HEK293 (cell line): ENCODE results near the gene NOA1.

Experiments
- HIC1 ChIP-seq: fragments of 450-650 bp; formaldehyde crosslinking; IDR thresholded peaks from 2 replicates; pipeline ENCODE4 v1.5.1; 2016; ENCODE audit warnings: missing biosample characterization, missing genetic modification characterization
- MYNN ChIP-seq: fragments of 450-650 bp; formaldehyde crosslinking; IDR thresholded peaks from 2 replicates; pipeline ENCODE4 v1.5.1; 2016; ENCODE audit warnings: missing biosample characterization, missing genetic modification characterization, borderline replicate concordance
- OVOL3 ChIP-seq: fragments of 450-650 bp; formaldehyde crosslinking; IDR thresholded peaks from 2 replicates; pipeline ENCODE4 v1.5.1; 2016; ENCODE audit warnings: missing biosample characterization, missing genetic modification characterization
- REST ChIP-seq: fragments of 450-650 bp; formaldehyde crosslinking; IDR thresholded peaks from 2 replicates; pipeline ENCODE4 v1.5.1; 2016; ENCODE audit warnings: missing biosample characterization, missing genetic modification characterization
- YY2 ChIP-seq: fragments of 450-650 bp; formaldehyde crosslinking; IDR thresholded peaks from 2 replicates; pipeline ENCODE4 v1.5.1; 2016; ENCODE audit warnings: missing biosample characterization, missing genetic modification characterization
- ZBTB11 ChIP-seq: fragments of 450-650 bp; formaldehyde crosslinking; conservative IDR thresholded peaks from 2 replicates; pipeline ENCODE4 v1.5.1; 2016; ENCODE audit warnings: low read depth, missing biosample characterization, missing genetic modification characterization
- ZFHX2 ChIP-seq: fragments of 450-650 bp; formaldehyde crosslinking; conservative IDR thresholded peaks from 2 replicates; pipeline ENCODE4 v1.5.1; 2016; ENCODE audit warnings: missing biosample characterization, missing genetic modification characterization
- ZNF175 ChIP-seq: fragments of 450-650 bp; formaldehyde crosslinking; IDR thresholded peaks from 2 replicates; pipeline ENCODE4 v1.5.1; 2016; ENCODE audit warnings: missing biosample characterization, missing genetic modification characterization
- ZNF18 ChIP-seq: fragments of 450-650 bp; formaldehyde crosslinking; IDR thresholded peaks from 2 replicates; pipeline ENCODE4 v1.5.1; 2016; ENCODE audit warnings: missing biosample characterization, missing genetic modification characterization
- ZNF19 ChIP-seq: fragments of 450-650 bp; formaldehyde crosslinking; IDR thresholded peaks from 2 replicates; pipeline ENCODE4; 2016; ENCODE audit warnings: missing biosample characterization, missing genetic modification characterization, low read depth
- ZNF202 ChIP-seq: fragments of 450-650 bp; formaldehyde crosslinking; IDR thresholded peaks from 2 replicates; pipeline ENCODE4 v1.5.1; 2016; ENCODE audit warnings: missing biosample characterization, missing genetic modification characterization, borderline replicate concordance
- ZNF221 ChIP-seq: fragments of 450-650 bp; formaldehyde crosslinking; IDR thresholded peaks from 2 replicates; pipeline ENCODE4 v1.5.1; 2017; ENCODE audit warnings: missing biosample characterization, missing genetic modification characterization, borderline replicate concordance
- ZNF280C ChIP-seq: fragments of 450-650 bp; formaldehyde crosslinking; IDR thresholded peaks from 2 replicates; pipeline ENCODE4 v1.5.1; 2016; ENCODE audit warnings: missing biosample characterization, missing genetic modification characterization
- ZNF391 ChIP-seq: fragments of 450-650 bp; formaldehyde crosslinking; IDR thresholded peaks from 2 replicates; pipeline ENCODE4 v1.5.1; 2016; ENCODE audit warnings: low read depth, missing biosample characterization, missing genetic modification characterization, borderline replicate concordance
- ZNF501 ChIP-seq: fragments of 450-650 bp; formaldehyde crosslinking; IDR thresholded peaks from 2 replicates; pipeline ENCODE4 v1.5.1; 2016; ENCODE audit warnings: missing biosample characterization, missing genetic modification characterization
- ZNF510 ChIP-seq: fragments of 450-650 bp; formaldehyde crosslinking; IDR thresholded peaks from 2 replicates; pipeline ENCODE4 v1.5.1; 2018; ENCODE audit warnings: mild to moderate bottlenecking, missing genetic modification characterization, missing biosample characterization; ENCODE audit not compliant: insufficient replicate concordance
- ZNF521 ChIP-seq: fragments of 450-650 bp; formaldehyde crosslinking; IDR thresholded peaks from 2 replicates; pipeline ENCODE4 v1.5.1; 2017; ENCODE audit warnings: missing biosample characterization, mild to moderate bottlenecking, missing genetic modification characterization
- ZNF530 ChIP-seq: fragments of 450-650 bp; formaldehyde crosslinking; IDR thresholded peaks from 2 replicates; pipeline ENCODE4 v1.5.1; 2016; ENCODE audit warnings: low read depth, missing biosample characterization, missing genetic modification characterization
- ZNF544 ChIP-seq: fragments of 450-650 bp; formaldehyde crosslinking; IDR thresholded peaks from 2 replicates; pipeline ENCODE4 v1.5.0; 2017; ENCODE audit warnings: missing biosample characterization, missing genetic modification characterization
- ZNF560 ChIP-seq: fragments of 450-650 bp; formaldehyde crosslinking; IDR thresholded peaks from 2 replicates; pipeline ENCODE4 v1.5.1; 2017; ENCODE audit warnings: missing biosample characterization, missing genetic modification characterization, borderline replicate concordance
- ZNF623 ChIP-seq: fragments of 450-650 bp; formaldehyde crosslinking; IDR thresholded peaks from 2 replicates; pipeline ENCODE4 v1.5.1; 2016; ENCODE audit warnings: missing biosample characterization, missing genetic modification characterization
- ZNF692 ChIP-seq: fragments of 450-650 bp; formaldehyde crosslinking; IDR thresholded peaks from 2 replicates; pipeline ENCODE4 v1.5.1; 2016; ENCODE audit warnings: missing biosample characterization, missing genetic modification characterization
- ZNF830 ChIP-seq: fragments of 450-650 bp; IDR thresholded peaks from 2 replicates; pipeline ENCODE4 v1.5.0; 2018; ENCODE audit warnings: missing biosample characterization, missing genetic modification characterization, low read depth, mild to moderate bottlenecking, moderate library complexity
- ZNF843 ChIP-seq: fragments of 450-650 bp; formaldehyde crosslinking; IDR thresholded peaks from 2 replicates; pipeline ENCODE4 v1.5.1; 2016; ENCODE audit warnings: missing biosample characterization, missing genetic modification characterization

Gene NOA1

GRCh38 chr4:56977321-56978012 is at the start of gene NOA1 (continued):
- 0 out of 2 replicates have a peak, but pooled peaks have one; percentile 8 for TF ChIP-seq REST
- no peak for TF ChIP-seq ZNF19 (tag by site-specific recombination)
- no peak for TF ChIP-seq ZNF623
- TF ChIP-seq ZNF280C (tag by site-specific recombination) = no peak
- no peak for TF ChIP-seq ZNF202 (tag by site-specific recombination)
- no peak for TF ChIP-seq ZNF544 (tag by site-specific recombination)
- TF ChIP-seq ZNF18 = no peak
- TF ChIP-seq ZNF560 (tag by site-specific recombination) = no peak
- no peak for TF ChIP-seq ZNF521 (tag by site-specific recombination)
- TF ChIP-seq ZNF692 = no peak
- no peak for TF ChIP-seq MYNN (tag by site-specific recombination)
- TF ChIP-seq YY2 (tag by site-specific recombination) = 0 out of 2 replicates have a peak, but pooled peaks have one; percentile 23
- no peak for TF ChIP-seq ZNF830 (tag by site-specific recombination)
- TF ChIP-seq ZNF175 (tag by site-specific recombination) = no peak
- TF ChIP-seq ZFHX2 (tag by site-specific recombination) = no peak; the same call in 1 of the 2 replicates
- no peak for TF ChIP-seq ZNF510 (tag by site-specific recombination)
- TF ChIP-seq ZBTB11 = peak; percentile 3; the same call in 1 of the 2 replicates
- TF ChIP-seq HIC1 (tag by site-specific recombination) = peak; percentile 77
- TF ChIP-seq ZNF530 = no peak
- no peak for TF ChIP-seq ZNF391 (tag by site-specific recombination)
- 0 out of 2 replicates have a peak, but pooled peaks have one; percentile 13 for TF ChIP-seq ZNF843 (tag by site-specific recombination)
- no peak for TF ChIP-seq ZNF221 (tag by site-specific recombination)
- TF ChIP-seq ZNF501 (tag by site-specific recombination) = peak; percentile 7; the same call in 1 of the 2 replicates
- no peak for TF ChIP-seq OVOL3 (tag by site-specific recombination)
